HG03575 (cell line): ENCODE data around the gene HSBP1.

ENCODE experiments used
- ATAC-seq: cut with Tn5 transposase; IDR thresholded peaks from one replicate; pipeline ENCODE4 v1.9.1; 2021; ENCODE audit not compliant: unreplicated experiment, insufficient number of reproducible peaks, low FRiP score; ENCODE audit errors: extremely low read depth

Gene HSBP1

DNA sequence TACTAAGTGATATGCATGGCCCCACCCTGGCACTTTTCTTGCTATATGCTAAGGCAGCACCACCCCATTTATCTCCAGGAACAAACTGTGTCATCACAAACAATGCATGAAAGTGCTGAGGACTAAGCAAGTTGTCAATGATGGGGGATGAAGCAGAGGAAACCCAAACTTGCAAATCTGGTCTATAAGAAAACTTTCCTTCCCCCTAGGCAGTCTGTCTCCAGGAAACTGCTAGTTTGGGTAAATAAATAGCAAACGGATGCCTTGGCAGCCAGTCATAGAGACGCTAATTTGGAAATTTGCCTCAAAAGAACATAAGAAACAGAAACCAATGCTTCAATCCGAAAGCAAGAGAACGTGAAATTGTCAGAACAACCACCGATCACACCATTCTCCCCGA lies 5.6 kb upstream of the HSBP1 start:
- no peak for ATAC-seq

DNA sequence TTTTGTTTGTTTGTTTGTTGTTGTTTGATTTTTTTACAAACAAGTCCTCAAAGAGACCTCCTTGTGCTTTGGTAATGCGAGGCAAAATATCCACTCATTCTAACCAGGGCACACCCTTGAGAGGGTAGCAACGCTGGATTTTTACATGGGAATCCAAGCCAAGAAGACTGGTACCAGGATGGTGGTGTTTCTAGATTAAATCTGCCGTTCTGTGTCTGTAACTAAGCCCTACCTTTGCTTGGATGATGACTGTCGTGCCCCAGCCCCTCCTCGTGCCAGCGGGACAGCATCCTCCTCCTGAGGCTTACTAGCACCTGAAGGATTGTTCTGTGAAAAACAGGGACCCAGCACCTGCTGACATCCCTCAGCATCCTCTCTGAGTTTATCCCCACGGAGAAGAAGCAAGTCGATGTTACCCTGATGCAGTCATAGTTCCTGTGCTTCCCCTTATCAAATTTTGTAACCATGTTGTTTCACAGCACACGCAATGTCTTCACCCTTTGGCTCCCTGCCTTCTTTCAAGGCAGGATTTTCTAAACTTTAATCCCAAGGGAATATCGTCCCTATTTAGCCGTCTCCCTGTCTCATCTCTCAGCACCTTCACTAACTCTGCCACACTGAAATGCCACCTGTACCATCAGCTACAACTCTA lies 5.1 kb upstream of the HSBP1 start:
- ATAC-seq = no peak

DNA sequence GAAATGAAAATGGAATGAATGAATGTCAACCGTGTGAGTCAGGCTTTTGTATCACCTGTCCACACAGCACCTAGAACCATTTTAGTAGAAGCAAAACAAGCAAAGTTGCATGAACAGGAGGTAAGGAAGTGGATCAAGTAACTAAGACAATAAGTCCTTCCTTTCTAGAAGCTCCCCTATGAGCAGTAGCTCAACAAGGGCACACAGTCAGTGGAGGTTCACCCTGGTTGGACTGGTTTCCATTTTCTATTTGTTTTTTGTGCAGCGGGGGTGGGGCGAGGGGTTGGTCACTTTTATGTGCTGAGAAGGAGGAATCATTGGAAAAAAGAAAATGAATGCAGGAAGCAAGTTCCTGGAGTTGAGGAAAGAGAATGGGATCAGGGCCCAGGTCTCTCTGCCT lies 4.0 kb upstream of the HSBP1 start:
- no peak for ATAC-seq

GRCh38 chr16:83804366-83804765 lies 3.4 kb upstream of the HSBP1 start:
- ATAC-seq = no peak

DNA sequence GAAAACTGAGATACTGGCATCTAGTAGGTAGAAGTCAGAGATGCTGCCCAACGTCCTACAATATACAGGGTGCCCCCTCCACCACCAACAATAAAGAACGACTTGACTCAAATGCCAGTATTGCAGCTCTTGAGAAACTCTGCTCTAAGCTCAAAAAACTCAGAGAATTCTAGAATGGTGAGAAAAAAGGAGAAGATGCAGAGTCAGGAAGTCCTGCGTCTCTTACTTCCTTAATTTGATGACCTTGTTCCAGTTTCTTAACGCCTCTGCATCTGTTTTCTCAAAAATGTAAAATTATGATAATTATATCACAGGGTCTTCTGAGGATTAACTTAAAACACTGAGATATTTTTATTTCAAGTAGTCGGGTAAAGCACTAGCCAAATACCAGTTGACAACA lies 1.7 kb upstream of the HSBP1 start:
- no peak for ATAC-seq

DNA sequence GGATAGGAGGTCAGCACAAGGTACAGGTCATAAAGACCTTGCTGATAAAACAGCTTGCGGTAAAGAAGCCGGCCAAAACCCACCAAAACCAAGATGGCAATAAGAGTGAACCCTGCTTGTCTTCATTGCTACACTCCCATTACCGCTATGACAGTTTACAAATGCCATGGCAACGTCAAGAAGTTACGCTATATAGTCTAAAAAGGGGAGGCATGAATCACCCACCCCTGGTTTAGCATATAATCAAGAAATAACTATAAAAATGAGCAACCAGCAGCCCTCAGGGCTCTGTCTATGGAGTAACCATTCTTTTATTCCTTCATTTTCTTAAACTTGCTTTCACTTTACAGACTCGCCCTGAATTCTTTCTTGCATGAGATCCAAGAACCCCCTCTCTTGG lies 1.0 kb upstream of the HSBP1 start:
- ATAC-seq = no peak

DNA sequence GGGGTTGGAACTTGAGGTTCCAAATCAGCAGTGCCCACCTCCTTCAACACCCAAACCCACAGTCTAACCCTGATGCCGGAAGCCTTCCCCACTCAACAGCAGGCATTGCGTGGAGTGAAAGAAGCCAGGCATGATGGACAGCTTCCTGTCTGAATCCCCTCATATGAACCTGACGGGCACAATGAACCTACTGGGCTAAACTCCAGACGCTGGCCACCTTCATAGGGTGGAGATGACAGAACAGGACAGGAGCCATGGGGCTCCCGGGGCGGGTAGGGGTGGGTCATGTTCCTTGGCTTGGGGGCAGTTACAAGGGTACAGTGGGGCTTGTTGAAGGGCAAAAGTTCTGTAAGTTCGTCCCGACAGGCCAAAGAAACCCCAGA lies 460 bp upstream of the HSBP1 start:
- ATAC-seq = no peak

DNA sequence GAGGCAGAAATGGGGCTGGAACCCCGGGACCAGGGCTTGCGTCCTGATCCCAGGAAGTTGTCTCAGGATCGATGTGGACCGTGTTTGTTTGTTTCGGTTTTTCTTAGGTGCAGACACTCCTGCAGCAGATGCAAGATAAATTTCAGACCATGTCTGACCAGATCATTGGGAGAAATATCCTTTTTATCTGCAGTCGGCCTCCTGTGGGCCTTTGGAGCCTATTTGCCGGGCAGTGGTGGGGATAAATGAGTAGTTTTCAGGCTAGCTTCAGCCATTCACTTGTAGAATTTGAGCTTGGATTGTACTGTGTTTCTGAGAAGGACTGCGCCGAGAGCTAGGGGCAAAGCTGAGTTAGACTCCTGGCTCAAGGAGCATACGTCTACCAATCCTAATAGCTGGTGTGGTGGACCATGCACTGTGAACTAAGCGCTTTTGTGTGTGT lies 816 bp downstream of the HSBP1 start:
- ATAC-seq = no peak

DNA sequence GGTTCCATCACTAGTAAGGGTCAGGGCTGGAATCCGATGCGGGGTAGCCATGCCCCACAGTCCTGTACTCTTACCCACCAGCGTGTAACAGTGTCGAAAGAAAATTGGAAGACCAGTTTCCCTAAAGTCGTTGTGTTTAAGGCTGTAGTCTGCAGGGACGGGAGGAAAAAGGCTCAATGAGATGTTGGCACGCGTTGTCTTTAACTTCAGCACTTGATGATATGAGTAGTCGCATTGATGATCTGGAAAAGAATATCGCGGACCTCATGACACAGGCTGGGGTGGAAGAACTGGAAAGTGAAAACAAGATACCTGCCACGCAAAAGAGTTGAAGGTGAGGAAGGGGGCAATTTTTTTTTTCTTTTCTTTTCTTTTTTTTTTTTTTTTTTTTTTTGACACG lies 1.3 kb downstream of the HSBP1 start:
- ATAC-seq = no peak

DNA sequence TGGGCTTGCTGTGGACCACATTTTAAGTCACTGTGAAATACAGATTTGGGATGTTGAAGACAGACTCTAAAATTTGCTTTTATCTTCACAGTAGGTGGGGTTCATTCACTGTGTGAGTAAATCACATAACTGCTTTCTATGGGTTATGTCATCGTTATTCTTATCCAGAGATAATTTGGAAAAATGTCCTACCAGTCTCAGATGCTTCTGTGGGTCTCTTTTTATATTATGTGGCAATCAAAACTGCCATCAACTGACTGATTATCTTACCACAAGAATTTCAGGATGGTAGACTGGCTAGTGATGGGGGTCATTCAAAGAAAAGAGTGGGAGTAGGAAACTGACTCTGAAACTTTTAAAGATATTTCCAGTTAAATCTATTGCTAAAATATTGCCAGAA lies 3.1 kb downstream of the HSBP1 start:
- ATAC-seq = no peak

GRCh38 chr16:83813823-83814658 lies 6.3 kb downstream of the HSBP1 start:
- ATAC-seq = no peak

GRCh38 chr16:83814659-83814985 lies 6.8 kb downstream of the HSBP1 start:
- ATAC-seq = no peak

GRCh38 chr16:83817022-83817421 lies 9.2 kb downstream of the HSBP1 start:
- no peak for ATAC-seq

GRCh38 chr16:83818276-83818675 lies 10.5 kb downstream of the HSBP1 start:
- ATAC-seq = no peak

GRCh38 chr16:83819361-83819760 lies 11.6 kb downstream of the HSBP1 start:
- ATAC-seq = no peak

- ATAC-seq = no peak
Measured at GRCh38 chr16:83826146-83826913, 18.6 kb downstream of the HSBP1 start.

DNA sequence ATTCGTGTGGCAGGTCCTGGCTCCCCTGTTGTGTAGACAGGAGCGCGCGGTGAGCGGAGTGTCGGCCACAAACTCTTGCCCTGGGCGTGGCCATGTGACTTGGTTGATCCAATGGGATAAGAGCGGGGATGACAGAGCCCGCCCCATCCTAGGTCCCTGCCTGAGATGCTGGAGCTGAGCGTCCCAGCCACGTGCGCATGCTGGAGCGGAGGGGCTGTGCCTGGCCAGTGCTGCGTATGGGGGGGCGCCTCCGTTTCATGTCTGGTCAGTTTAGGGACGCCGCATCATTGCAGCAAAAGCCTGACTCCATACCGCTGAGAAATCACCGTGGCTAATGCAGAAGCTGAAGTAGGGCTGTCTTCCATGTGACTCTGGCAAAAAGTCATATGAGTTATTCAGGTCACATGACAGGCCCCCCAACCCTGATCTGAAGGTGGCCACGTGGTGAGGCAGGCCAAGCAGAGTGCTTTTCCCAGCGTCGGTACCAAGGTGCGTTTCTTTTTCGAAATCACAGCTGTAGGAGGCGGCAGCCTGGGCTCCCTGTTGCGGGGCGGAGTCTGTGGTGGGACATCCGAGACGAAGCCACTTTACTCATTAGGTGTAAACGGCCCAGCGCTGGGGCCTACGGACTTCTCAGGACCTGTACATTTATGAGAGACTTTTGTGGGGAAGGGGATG lies 22.5 kb downstream of the HSBP1 start:
- ATAC-seq = no peak

- no peak for ATAC-seq
Measured at GRCh38 chr16:83830769-83831455, 23.1 kb downstream of the HSBP1 start.

GRCh38 chr16:83831456-83831987 lies 23.7 kb downstream of the HSBP1 start:
- ATAC-seq = no peak
